ENCODE results near the gene DCAF7.

Gene DCAF7

GRCh38 chr17:63600569-63601438 is 50.5 kb downstream of the DCAF7 start, which contains the start of gene TACO1:
Gene TACO1 (plus strand): TSS chr17:63600895. CDS start chr17:63601084, 189 bp downstream.
- H3K4me3 ChIP-seq (replicated peaks; ENCODE audit: low read depth, low read length): peak within 1 kb of the TSS; percentile 82
- TF ChIP-seq CTCF (IDR thresholded peaks at IDR 0.05; ENCODE audit: low read depth, low read length, missing control alignments): no peak
- peak; percentile 67 for DNase-seq (ENCODE audit: extremely low read depth, low read depth)

- DNase-seq (ENCODE audit: extremely low read depth, low read depth): no peak
- TF ChIP-seq CTCF (IDR thresholded peaks at IDR 0.05; ENCODE audit: low read depth, low read length, missing control alignments): no peak
- peak overlapping the region; percentile 82 for H3K4me3 ChIP-seq (replicated peaks; ENCODE audit: low read depth, low read length)
Measured at GRCh38 chr17:63601439-63602371, 51.4 kb downstream of the DCAF7 start.

- no peak for DNase-seq (ENCODE audit: extremely low read depth, low read depth)
- no peak overlapping the region for H3K4me3 ChIP-seq (replicated peaks; ENCODE audit: low read depth, low read length)
- TF ChIP-seq CTCF (IDR thresholded peaks at IDR 0.05; ENCODE audit: low read depth, low read length, missing control alignments): no peak
Measured at GRCh38 chr17:63609816-63610573, 59.7 kb downstream of the DCAF7 start.

GRCh38 chr17:63610854-63611253 is 60.6 kb downstream of the DCAF7 start:
- DNase-seq (ENCODE audit: extremely low read depth, low read depth): no peak
- TF ChIP-seq CTCF (IDR thresholded peaks at IDR 0.05; ENCODE audit: low read depth, low read length, missing control alignments): no peak
- H3K4me3 ChIP-seq (replicated peaks; ENCODE audit: low read depth, low read length): no peak overlapping the region

- TF ChIP-seq CTCF (IDR thresholded peaks at IDR 0.05; ENCODE audit: low read depth, low read length, missing control alignments): no peak
- H3K4me3 ChIP-seq (replicated peaks; ENCODE audit: low read depth, low read length): no peak overlapping the region
- no peak for DNase-seq (ENCODE audit: extremely low read depth, low read depth)
Measured at GRCh38 chr17:63611354-63611753, 61.1 kb downstream of the DCAF7 start.

GRCh38 chr17:63613663-63614062 is 63.4 kb downstream of the DCAF7 start:
- TF ChIP-seq CTCF (IDR thresholded peaks at IDR 0.05; ENCODE audit: low read depth, low read length, missing control alignments): no peak

More at GRCh38 chr17:63613663-63614062, 63.4 kb downstream of the DCAF7 start:
- no peak for DNase-seq (ENCODE audit: extremely low read depth, low read depth)
- no peak overlapping the region for H3K4me3 ChIP-seq (replicated peaks; ENCODE audit: low read depth, low read length)

All from HFF-Myc (cell line).